ENCODE measurements around the gene CHST8. TPM values are rescaled to one million over a fixed set of nuclear protein-coding genes. Genes with fewer than 3 reads are reported as not detected.
A peak's percentile ranks its signal among the peaks of the same experiment; 100 is the strongest.

Gene CHST8
- total and polyA plus RNA-seq, 2 experiments from 2014 or later, result 9.3 to 38.2 TPM

GRCh38 chr19:33685541-33685940 lies 63.8 kb downstream of the CHST8 start (continued):
- TF ChIP-seq, protein P1, sequence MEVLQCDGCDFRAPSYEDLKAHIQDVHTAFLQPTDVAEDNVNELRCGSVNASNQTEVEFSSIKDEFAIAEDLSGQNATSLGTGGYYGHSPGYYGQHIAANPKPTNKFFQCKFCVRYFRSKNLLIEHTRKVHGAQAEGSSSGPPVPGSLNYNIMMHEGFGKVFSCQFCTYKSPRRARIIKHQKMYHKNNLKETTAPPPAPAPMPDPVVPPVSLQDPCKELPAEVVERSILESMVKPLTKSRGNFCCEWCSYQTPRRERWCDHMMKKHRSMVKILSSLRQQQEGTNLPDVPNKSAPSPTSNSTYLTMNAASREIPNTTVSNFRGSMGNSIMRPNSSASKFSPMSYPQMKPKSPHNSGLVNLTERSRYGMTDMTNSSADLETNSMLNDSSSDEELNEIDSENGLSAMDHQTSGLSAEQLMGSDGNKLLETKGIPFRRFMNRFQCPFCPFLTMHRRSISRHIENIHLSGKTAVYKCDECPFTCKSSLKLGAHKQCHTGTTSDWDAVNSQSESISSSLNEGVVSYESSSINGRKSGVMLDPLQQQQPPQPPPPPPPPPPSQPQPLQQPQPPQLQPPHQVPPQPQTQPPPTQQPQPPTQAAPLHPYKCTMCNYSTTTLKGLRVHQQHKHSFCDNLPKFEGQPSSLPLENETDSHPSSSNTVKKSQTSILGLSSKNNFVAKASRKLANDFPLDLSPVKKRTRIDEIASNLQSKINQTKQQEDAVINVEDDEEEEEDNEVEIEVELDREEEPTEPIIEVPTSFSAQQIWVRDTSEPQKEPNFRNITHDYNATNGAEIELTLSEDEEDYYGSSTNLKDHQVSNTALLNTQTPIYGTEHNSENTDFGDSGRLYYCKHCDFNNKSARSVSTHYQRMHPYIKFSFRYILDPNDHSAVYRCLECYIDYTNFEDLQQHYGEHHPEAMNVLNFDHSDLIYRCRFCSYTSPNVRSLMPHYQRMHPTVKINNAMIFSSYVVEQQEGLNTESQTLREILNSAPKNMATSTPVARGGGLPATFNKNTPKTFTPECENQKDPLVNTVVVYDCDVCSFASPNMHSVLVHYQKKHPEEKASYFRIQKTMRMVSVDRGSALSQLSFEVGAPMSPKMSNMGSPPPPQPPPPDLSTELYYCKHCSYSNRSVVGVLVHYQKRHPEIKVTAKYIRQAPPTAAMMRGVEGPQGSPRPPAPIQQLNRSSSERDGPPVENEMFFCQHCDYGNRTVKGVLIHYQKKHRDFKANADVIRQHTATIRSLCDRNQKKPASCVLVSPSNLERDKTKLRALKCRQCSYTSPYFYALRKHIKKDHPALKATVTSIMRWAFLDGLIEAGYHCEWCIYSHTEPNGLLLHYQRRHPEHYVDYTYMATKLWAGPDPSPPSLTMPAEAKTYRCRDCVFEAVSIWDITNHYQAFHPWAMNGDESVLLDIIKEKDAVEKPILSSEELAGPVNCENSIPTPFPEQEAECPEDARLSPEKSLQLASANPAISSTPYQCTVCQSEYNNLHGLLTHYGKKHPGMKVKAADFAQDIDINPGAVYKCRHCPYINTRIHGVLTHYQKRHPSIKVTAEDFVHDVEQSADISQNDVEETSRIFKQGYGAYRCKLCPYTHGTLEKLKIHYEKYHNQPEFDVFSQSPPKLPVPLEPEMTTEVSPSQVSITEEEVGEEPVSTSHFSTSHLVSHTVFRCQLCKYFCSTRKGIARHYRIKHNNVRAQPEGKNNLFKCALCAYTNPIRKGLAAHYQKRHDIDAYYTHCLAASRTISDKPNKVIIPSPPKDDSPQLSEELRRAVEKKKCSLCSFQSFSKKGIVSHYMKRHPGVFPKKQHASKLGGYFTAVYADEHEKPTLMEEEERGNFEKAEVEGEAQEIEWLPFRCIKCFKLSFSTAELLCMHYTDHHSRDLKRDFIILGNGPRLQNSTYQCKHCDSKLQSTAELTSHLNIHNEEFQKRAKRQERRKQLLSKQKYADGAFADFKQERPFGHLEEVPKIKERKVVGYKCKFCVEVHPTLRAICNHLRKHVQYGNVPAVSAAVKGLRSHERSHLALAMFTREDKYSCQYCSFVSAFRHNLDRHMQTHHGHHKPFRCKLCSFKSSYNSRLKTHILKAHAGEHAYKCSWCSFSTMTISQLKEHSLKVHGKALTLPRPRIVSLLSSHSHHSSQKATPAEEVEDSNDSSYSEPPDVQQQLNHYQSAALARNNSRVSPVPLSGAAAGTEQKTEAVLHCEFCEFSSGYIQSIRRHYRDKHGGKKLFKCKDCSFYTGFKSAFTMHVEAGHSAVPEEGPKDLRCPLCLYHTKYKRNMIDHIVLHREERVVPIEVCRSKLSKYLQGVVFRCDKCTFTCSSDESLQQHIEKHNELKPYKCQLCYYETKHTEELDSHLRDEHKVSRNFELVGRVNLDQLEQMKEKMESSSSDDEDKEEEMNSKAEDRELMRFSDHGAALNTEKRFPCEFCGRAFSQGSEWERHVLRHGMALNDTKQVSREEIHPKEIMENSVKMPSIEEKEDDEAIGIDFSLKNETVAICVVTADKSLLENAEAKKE (CRISPR knock-in tag; IDR thresholded peaks at IDR 0.05), result no peak
- TF ChIP-seq, protein P2, sequence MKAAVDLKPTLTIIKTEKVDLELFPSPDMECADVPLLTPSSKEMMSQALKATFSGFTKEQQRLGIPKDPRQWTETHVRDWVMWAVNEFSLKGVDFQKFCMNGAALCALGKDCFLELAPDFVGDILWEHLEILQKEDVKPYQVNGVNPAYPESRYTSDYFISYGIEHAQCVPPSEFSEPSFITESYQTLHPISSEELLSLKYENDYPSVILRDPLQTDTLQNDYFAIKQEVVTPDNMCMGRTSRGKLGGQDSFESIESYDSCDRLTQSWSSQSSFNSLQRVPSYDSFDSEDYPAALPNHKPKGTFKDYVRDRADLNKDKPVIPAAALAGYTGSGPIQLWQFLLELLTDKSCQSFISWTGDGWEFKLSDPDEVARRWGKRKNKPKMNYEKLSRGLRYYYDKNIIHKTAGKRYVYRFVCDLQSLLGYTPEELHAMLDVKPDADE (IDR thresholded peaks at IDR 0.05), result no peak
- TF ChIP-seq STAT1 (IDR thresholded peaks at IDR 0.05; ENCODE audit: unreplicated experiment) (no peak), CTCF (conservative IDR thresholded peaks at IDR 0.05; ENCODE audit: low read depth in 2 of 2) (no peak), JUNB (IDR thresholded peaks at IDR 0.05; ENCODE audit: unreplicated experiment) (no peak)

DNA sequence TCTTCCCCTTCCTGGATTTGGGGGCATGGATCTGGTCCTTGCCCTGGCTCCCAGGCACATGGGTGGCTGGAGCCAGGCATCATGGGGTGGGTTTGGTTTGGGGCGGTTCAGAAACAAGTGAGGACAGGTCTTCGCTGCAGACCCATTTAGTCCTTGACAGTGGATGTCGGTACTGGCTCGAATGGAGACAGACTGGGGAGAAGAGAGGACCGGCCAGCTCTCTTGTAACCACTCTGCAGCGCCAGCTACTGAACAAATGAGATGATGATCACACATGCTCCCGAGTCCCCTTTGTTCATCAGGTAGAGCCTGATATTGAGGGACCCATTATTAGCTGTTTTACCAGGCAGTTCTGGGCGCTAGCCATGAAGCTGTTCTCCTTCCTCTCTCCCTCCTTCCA lies 64.5 kb downstream of the CHST8 start:
- DNase-seq (ENCODE audit: low spot score), result no peak
- Histone ChIP-seq H3K9me2 (ENCODE audit: insufficient read depth) (no peaks in the 10 kb centered on the region), H3K4me3 (no peak overlapping the region), H3K36me3 (ENCODE audit: insufficient read depth) (no peaks in the 10 kb centered on the region), H4K20me1 (replicated peaks; ENCODE audit: insufficient read depth) (peaks cover 13% of the 10 kb centered on the region; the same call in 1 of the 2 replicates), H3K4me2 (no peak overlapping the region), H3K27ac (ENCODE audit: low read depth) (no peak overlapping the region), H3K27me3 (ENCODE audit: insufficient read depth) (no peaks in the 10 kb centered on the region), H3K79me2 (replicated peaks; ENCODE audit: insufficient read depth) (no peaks in the 10 kb centered on the region), H3F3A (replicated peaks; ENCODE audit: low read depth) (no peaks in the 10 kb centered on the region), H2AFZ (no peak overlapping the region), H3K4me1 (ENCODE audit: insufficient read depth) (no peaks in the 10 kb centered on the region; the same call in 1 of the 2 replicates)
- no peaks in the 10 kb centered on the region for H3K36me3 Mint-ChIP-seq (ENCODE audit: low read depth)
- no peak for ATAC-seq
- no peak overlapping the region for H3K27ac Mint-ChIP-seq
- TF ChIP-seq CTCF (conservative IDR thresholded peaks at IDR 0.05; ENCODE audit: low read depth in 2 of 2), result peak in 1 of 2 experiments; percentile 11; a peak in 1 of 4 replicates
- TF ChIP-seq, protein P2 (IDR thresholded peaks at IDR 0.05), result no peak
- H3K4me1 Mint-ChIP-seq, result peaks cover 13% of the 10 kb centered on the region
- no peaks in the 10 kb centered on the region for H3K9me3 Mint-ChIP-seq
- H3K4me3 Mint-ChIP-seq, result no peak overlapping the region
- peaks cover 7% of the 10 kb centered on the region for H3K27me3 Mint-ChIP-seq (ENCODE audit: insufficient read depth, low read depth, poor library complexity)

Measured in GM23338 (cell line).